Panc1 (cell line): Measurements from ENCODE around the gene SUMF1.

Experiments used
- SIN3A ChIP-seq: IDR thresholded peaks from 2 replicates; pipeline ENCODE4 v1.6.1; 2012; ENCODE audit warnings: low read depth, mild to moderate bottlenecking, low read length, moderate library complexity, borderline replicate concordance; ENCODE audit not compliant: insufficient read depth
- TCF7L2 ChIP-seq: IDR thresholded peaks from 2 replicates; pipeline ENCODE4 v1.6.1; 2011; ENCODE audit warnings: mild to moderate bottlenecking, low read depth, low read length, inconsistent platforms
- TF ChIP-seq, protein P1 (sequence below): fragments of 450-650 bp; IDR thresholded peaks from 2 replicates; pipeline ENCODE4 v1.5.1; 2017; ENCODE audit warnings: mild to moderate bottlenecking

DNA sequence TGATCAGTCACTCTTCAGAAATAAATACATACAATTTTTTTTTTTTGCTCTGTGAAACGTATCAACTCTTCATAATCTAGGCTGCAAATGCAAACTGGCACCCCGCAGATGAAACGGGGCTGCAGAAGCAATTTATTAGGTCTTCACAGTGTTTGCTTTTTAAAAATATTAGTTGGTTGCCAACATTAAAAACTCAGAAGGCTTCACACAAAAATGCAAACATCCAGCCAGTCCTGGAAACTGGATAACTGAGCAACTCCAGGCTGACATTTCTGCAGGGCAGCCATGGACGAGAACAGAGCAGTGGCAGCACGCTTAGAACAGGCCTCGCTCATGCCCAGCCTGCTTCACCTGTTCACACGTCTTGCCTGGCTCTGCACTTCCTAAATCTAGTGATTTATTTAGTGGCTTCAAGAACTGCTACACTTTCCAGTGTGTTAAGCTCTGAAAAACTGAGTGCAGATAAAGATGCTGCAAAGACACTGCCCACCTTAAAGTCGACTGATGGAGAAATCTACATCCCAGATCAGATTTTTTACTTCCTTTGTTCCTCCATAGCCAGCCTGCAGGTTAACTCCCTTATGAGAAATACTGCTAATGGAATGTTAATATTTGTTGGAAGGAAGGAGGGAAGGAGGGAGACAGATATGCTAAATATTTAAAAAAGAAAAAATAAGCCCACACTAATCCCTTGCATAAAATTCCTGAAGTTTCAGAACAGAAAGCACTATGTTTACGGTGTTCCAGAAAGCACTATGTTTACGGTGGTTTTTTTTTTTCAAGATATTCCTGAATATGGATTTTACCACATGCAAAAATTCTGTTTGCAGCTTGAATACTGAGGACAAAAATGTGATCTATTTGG, 110.3 kb downstream of the SUMF1 start:
- TF ChIP-seq, protein P1, sequence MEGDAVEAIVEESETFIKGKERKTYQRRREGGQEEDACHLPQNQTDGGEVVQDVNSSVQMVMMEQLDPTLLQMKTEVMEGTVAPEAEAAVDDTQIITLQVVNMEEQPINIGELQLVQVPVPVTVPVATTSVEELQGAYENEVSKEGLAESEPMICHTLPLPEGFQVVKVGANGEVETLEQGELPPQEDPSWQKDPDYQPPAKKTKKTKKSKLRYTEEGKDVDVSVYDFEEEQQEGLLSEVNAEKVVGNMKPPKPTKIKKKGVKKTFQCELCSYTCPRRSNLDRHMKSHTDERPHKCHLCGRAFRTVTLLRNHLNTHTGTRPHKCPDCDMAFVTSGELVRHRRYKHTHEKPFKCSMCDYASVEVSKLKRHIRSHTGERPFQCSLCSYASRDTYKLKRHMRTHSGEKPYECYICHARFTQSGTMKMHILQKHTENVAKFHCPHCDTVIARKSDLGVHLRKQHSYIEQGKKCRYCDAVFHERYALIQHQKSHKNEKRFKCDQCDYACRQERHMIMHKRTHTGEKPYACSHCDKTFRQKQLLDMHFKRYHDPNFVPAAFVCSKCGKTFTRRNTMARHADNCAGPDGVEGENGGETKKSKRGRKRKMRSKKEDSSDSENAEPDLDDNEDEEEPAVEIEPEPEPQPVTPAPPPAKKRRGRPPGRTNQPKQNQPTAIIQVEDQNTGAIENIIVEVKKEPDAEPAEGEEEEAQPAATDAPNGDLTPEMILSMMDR, result no peak
- TF ChIP-seq TCF7L2 (no peak), SIN3A (no peak)
